MM.1S (cell line): ENCODE results near the gene SRSF3.

Source experiments
- CTCF ChIP-seq: fragments of 300-600 bp; sonication (generic); IDR thresholded peaks from 2 replicates; pipeline ENCODE4 v1.5.1; 2016; ENCODE audit warnings: antibody characterized with exemption, low read length, mixed read lengths
- EZH2 ChIP-seq: fragments of 300-600 bp; sonication (generic); optimal IDR thresholded peaks from 2 replicates; pipeline ENCODE3; 2017; ENCODE audit warnings: low read depth, mild to moderate bottlenecking, antibody characterized with exemption, low read length, mixed read lengths

DNA sequence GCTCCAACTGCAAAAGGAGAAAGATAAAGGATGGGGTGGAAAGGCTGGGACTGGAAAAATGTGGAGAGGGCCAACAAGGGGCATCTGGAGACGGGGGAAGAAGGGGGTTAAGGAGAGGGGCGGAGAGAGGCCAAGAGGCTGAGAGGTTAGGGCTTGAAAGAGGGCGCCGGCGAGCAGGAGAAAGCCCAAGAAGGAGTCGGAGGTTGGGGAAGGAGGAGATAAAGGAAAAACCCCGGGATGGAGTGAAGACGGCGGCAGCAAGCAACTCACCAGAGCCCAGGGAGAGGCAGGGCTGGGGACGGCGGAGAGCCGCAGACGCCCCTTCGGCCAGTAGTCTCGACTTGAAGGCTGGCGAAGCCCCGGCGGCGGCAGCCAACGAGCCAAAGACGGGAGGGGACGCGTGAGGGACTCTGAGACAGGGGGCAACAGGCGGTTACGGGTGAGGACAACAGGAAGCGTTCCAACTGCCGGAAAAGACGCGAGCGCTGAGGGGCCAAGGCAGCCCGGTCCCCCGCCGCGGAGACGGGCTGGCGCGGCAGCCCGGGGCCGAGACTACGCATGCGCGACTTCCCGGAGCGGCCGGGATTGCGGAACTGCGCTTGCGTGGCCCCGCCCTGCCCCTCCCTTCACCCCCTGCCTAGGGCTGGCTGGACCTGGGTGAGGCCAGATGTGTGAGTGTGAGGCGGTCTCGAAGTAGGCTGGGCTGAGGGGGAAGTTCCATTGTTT, 47.1 kb upstream of the SRSF3 start, which contains the start of gene STK38:
- no peak for TF ChIP-seq EZH2
- peak; percentile 32 for TF ChIP-seq CTCF
